HL-60 (cell line): ENCODE data around the gene EEF2.
"Not testable (repeated sequence)": the region's sequence is repeated elsewhere in the genome, so short reads cannot be mapped to it uniquely, and the experiment has no call there.

Experiments
- DNase-seq, 2 experiments: peaks; one replicate each; pipeline ENCODE4 v3.0.0-alpha.2; 2010 to 2020; ENCODE audit warnings: low read depth in 1 of 2, low spot score in 1 of 2
- H3K27ac ChIP-seq: fragments of 250-450 bp; sonication (Bioruptor Pico); replicated peaks from 2 replicates; pipeline ENCODE4 v1.5.1; 2020; ENCODE audit warnings: mild to moderate bottlenecking, moderate library complexity
- H3K27me3 ChIP-seq: fragments of 250-450 bp; sonication (Bioruptor Pico); 2 replicates; pipeline ENCODE4 v1.5.1; 2021; ENCODE audit warnings: mild to moderate bottlenecking, moderate library complexity; ENCODE audit not compliant: insufficient read depth, poor library complexity, severe bottlenecking
- H3K4me3 ChIP-seq: replicated peaks from 2 replicates; pipeline ENCODE4 v1.5.1; 2011; ENCODE audit warnings: mild to moderate bottlenecking, control low read depth, low read length; ENCODE audit not compliant: insufficient read depth
- GABPA ChIP-seq: IDR thresholded peaks from 2 replicates; pipeline ENCODE4 v1.6.1; 2012; ENCODE audit warnings: low read depth
- POLR2AphosphoS5 ChIP-seq: IDR thresholded peaks from 2 replicates; pipeline ENCODE4 v1.6.1; 2012; ENCODE audit warnings: low read depth
- SPI1 ChIP-seq: IDR thresholded peaks from 2 replicates; pipeline ENCODE4 v1.6.1; 2012; ENCODE audit warnings: low read depth, mild to moderate bottlenecking, borderline replicate concordance
- TF ChIP-seq, protein P1 (sequence below): IDR thresholded peaks from 2 replicates; pipeline ENCODE4 v1.6.1; 2012; ENCODE audit warnings: low read depth; ENCODE audit not compliant: insufficient replicate concordance
- TF ChIP-seq, protein P2 (sequence below): IDR thresholded peaks from one replicate; pipeline ENCODE4 v1.5.1; 2011; ENCODE audit warnings: low read length, control low read depth, inconsistent platforms; ENCODE audit not compliant: insufficient read depth

Gene EEF2

DNA sequence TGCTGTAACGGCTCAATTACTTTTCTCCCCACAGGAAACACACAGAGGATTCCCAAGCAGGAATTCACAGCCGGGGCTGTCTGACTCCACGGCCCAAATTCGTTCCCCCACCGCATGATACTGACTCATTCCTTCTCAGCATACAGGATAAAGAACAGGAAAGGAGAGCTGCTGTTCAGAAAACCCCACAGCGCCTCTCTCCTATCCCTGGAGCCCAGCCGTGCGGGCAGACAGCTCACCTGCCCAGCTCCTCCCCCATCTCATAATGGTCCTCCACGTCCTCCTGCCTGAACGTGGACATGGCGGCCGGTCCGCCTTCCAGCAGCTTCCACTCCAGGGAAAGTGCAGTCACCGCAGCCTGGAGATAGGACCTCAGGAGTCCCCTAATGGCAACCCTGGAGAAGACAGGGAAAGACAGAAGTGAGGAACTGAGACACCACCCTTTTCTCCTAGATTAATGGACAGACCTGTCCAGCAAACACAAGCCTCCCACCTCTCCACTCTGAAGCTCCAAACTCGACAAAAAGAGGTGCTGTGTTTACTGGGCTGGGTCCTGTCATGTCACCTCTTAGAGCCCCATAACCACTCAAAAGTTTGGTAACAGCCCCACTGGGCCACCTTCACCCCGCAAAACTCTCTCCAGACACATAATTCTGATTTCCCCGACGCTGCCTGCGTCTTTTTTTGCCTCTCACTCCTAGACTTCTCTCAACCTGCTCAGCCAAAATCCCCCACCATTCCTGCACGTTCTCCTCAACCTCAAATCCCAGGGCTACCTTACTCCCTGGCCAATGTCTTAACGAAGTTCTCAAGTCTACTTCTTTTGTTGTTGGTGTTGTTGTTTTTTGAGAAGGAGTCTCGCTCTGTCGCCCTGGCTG is 15.6 kb downstream of the EEF2 start:
- no peak for DNase-seq
- TF ChIP-seq, protein P1, sequence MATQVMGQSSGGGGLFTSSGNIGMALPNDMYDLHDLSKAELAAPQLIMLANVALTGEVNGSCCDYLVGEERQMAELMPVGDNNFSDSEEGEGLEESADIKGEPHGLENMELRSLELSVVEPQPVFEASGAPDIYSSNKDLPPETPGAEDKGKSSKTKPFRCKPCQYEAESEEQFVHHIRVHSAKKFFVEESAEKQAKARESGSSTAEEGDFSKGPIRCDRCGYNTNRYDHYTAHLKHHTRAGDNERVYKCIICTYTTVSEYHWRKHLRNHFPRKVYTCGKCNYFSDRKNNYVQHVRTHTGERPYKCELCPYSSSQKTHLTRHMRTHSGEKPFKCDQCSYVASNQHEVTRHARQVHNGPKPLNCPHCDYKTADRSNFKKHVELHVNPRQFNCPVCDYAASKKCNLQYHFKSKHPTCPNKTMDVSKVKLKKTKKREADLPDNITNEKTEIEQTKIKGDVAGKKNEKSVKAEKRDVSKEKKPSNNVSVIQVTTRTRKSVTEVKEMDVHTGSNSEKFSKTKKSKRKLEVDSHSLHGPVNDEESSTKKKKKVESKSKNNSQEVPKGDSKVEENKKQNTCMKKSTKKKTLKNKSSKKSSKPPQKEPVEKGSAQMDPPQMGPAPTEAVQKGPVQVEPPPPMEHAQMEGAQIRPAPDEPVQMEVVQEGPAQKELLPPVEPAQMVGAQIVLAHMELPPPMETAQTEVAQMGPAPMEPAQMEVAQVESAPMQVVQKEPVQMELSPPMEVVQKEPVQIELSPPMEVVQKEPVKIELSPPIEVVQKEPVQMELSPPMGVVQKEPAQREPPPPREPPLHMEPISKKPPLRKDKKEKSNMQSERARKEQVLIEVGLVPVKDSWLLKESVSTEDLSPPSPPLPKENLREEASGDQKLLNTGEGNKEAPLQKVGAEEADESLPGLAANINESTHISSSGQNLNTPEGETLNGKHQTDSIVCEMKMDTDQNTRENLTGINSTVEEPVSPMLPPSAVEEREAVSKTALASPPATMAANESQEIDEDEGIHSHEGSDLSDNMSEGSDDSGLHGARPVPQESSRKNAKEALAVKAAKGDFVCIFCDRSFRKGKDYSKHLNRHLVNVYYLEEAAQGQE, result no peak
- no peak for TF ChIP-seq GABPA
- TF ChIP-seq SPI1, result no peak
- TF ChIP-seq POLR2AphosphoS5, result no peak
- no peak overlapping the region for H3K27ac ChIP-seq
- H3K27me3 ChIP-seq, result no peaks in the 10 kb centered on the region
- peak overlapping the region; percentile 98 for H3K4me3 ChIP-seq

GRCh38 chr19:3968556-3969434 is 16.5 kb downstream of the EEF2 start:
- no peak overlapping the region for H3K27ac ChIP-seq
- no peak overlapping the region for H3K4me3 ChIP-seq

GRCh38 chr19:3967983-3968382 is 17.3 kb downstream of the EEF2 start:
- H3K27ac ChIP-seq, DNase-seq, H3K27me3 ChIP-seq, H3K4me3 ChIP-seq: not testable (repeated sequence)

More at GRCh38 chr19:3968556-3969434, 16.5 kb downstream of the EEF2 start:
- no peak for DNase-seq
- no peak for TF ChIP-seq POLR2AphosphoS5
- TF ChIP-seq SPI1, result no peak
- TF ChIP-seq, protein P1, result no peak
- TF ChIP-seq GABPA, result no peak
- TF ChIP-seq, protein P2, sequence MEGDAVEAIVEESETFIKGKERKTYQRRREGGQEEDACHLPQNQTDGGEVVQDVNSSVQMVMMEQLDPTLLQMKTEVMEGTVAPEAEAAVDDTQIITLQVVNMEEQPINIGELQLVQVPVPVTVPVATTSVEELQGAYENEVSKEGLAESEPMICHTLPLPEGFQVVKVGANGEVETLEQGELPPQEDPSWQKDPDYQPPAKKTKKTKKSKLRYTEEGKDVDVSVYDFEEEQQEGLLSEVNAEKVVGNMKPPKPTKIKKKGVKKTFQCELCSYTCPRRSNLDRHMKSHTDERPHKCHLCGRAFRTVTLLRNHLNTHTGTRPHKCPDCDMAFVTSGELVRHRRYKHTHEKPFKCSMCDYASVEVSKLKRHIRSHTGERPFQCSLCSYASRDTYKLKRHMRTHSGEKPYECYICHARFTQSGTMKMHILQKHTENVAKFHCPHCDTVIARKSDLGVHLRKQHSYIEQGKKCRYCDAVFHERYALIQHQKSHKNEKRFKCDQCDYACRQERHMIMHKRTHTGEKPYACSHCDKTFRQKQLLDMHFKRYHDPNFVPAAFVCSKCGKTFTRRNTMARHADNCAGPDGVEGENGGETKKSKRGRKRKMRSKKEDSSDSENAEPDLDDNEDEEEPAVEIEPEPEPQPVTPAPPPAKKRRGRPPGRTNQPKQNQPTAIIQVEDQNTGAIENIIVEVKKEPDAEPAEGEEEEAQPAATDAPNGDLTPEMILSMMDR, result no peak
- H3K27me3 ChIP-seq, result no peaks in the 10 kb centered on the region

GRCh38 chr19:3966051-3967017 is 18.9 kb downstream of the EEF2 start:
- no peak for DNase-seq
- H3K4me3 ChIP-seq, result no peak overlapping the region
- no peak overlapping the region for H3K27ac ChIP-seq
- TF ChIP-seq, protein P2, result no peak
- TF ChIP-seq SPI1 (no peak), POLR2AphosphoS5 (no peak), GABPA (no peak)
- TF ChIP-seq, protein P1, result no peak
- no peaks in the 10 kb centered on the region for H3K27me3 ChIP-seq
